ENCODE data around the gene LEO1.

- 0 out of 2 replicates have a peak, but pooled peaks have one; percentile 11 for TF ChIP-seq EZH2phosphoT487 (IDR thresholded peaks at IDR 0.05; ENCODE audit: insufficient read depth, low read depth)
- TF ChIP-seq EZH2 (IDR thresholded peaks at IDR 0.05; ENCODE audit: insufficient read depth, poor library complexity, severe bottlenecking): no peak
Observed at GRCh38 chr15:52019394-52020220, 48.0 kb upstream of the LEO1 start.

Measured in GM23248 (cell line).